Measurements from ENCODE around the gene COL4A1.

GRCh38 chr13:110336108-110336507 lies 29.2 kb upstream of the COL4A1 start:
- TF ChIP-seq FOXK2 (IDR thresholded peaks at IDR 0.05) = no peak
- TF ChIP-seq TARDBP (IDR thresholded peaks at IDR 0.05) = no peak
- TF ChIP-seq HDGF (IDR thresholded peaks at IDR 0.05; ENCODE audit: borderline replicate concordance) = no peak
- no peak for TF ChIP-seq ELF4 (IDR thresholded peaks at IDR 0.05)
- no peak for TF ChIP-seq SP1 (IDR thresholded peaks at IDR 0.05)
- no peak for TF ChIP-seq ARNT (IDR thresholded peaks at IDR 0.05)
- no peak for TF ChIP-seq PKNOX1 (IDR thresholded peaks at IDR 0.05)
- TF ChIP-seq SUZ12 (IDR thresholded peaks at IDR 0.05) = no peak
- no peak for TF ChIP-seq FOXM1 (IDR thresholded peaks at IDR 0.05; ENCODE audit: borderline replicate concordance)
- TF ChIP-seq BHLHE40 (IDR thresholded peaks at IDR 0.05; ENCODE audit: borderline replicate concordance) = no peak
- no peak for TF ChIP-seq LEF1 (IDR thresholded peaks at IDR 0.05; ENCODE audit: borderline replicate concordance)
- no peak for TF ChIP-seq ZNF384 (IDR thresholded peaks at IDR 0.05)
- no peak for TF ChIP-seq NFRKB (IDR thresholded peaks at IDR 0.05)
- no peak for TF ChIP-seq CTBP1 (IDR thresholded peaks at IDR 0.05; ENCODE audit: borderline replicate concordance)

Data from HEK293T (cell line).